Upper lobe of left lung (tissue), 4 donors: ENCODE data around the gene FER1L5.

Source experiments
- POLR2A ChIP-seq, 4 donors: fragments of 450-650 bp; IDR thresholded peaks; one replicate each; pipeline ENCODE4 v1.5.1; 2016 to 2017; ENCODE audit warnings: antibody characterized with exemption in 4 of 4, mild to moderate bottlenecking in 2 of 4
- TF ChIP-seq, protein P1 (sequence below), 6 experiments: fragments of 450-650 bp in 4 of 6; fragments of 200-600 bp in 2 of 6; sonication (generic) in 2 of 6; IDR thresholded peaks; one replicate each; pipeline ENCODE4 v1.5.1; 2016 to 2019; ENCODE audit warnings: antibody characterized with exemption in 6 of 6

DNA sequence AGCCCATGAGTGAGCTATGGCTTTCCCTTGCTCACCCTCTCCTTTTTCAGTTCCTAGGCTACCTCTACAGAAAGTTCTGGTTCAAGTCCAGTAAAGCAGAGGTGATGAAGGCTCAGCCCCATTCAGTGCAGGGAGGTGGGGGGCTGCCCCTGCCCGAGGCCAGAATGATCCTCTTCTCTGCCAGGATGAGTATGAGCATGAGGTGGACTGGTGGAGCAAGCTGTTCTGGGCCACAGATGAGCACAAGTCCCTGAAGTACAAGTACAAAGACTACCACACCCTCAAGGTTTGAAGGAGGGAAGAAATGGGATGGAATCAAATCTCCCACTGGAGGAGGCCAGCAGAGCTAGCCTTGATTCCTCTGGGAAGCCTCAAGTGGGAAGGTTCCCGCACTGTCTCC is 54.9 kb downstream of the FER1L5 start:
- no peak for TF ChIP-seq POLR2A (IDR thresholded peaks at IDR 0.05)
- TF ChIP-seq, protein P1, sequence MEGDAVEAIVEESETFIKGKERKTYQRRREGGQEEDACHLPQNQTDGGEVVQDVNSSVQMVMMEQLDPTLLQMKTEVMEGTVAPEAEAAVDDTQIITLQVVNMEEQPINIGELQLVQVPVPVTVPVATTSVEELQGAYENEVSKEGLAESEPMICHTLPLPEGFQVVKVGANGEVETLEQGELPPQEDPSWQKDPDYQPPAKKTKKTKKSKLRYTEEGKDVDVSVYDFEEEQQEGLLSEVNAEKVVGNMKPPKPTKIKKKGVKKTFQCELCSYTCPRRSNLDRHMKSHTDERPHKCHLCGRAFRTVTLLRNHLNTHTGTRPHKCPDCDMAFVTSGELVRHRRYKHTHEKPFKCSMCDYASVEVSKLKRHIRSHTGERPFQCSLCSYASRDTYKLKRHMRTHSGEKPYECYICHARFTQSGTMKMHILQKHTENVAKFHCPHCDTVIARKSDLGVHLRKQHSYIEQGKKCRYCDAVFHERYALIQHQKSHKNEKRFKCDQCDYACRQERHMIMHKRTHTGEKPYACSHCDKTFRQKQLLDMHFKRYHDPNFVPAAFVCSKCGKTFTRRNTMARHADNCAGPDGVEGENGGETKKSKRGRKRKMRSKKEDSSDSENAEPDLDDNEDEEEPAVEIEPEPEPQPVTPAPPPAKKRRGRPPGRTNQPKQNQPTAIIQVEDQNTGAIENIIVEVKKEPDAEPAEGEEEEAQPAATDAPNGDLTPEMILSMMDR (IDR thresholded peaks at IDR 0.05): no peak
